Activated CD8-positive, alpha-beta memory T cell treated with anti-CD3 and anti-CD28 coated beads, Interleukin-2, amount 50 U/mL, for 4 hours (primary cell): ENCODE results near the gene MFSD2A.
A peak's percentile ranks its signal among the peaks of the same experiment; 100 is the strongest.
"Not testable (repeated sequence)": the region's sequence is repeated elsewhere in the genome, so short reads cannot be mapped to it uniquely, and the experiment has no call there.

Source experiments
- DNase-seq: peaks from one replicate; pipeline ENCODE4 v3.0.0-alpha.2; 2020

Gene MFSD2A

GRCh38 chr1:39954870-39955546, at the start of gene MFSD2A:
Gene MFSD2A (plus strand): TSS chr1:39955145. CDS start chr1:39955293, 148 bp downstream.
- DNase-seq, result peak; percentile 93

- no peak for DNase-seq
Observed at GRCh38 chr1:39905172-39905571, 49.8 kb upstream of the MFSD2A start.

GRCh38 chr1:39907528-39908453, 47.2 kb upstream of the MFSD2A start:
- no peak for DNase-seq

- no peak for DNase-seq
Observed at GRCh38 chr1:39908534-39908933, 46.4 kb upstream of the MFSD2A start.

GRCh38 chr1:39910263-39910662, 44.7 kb upstream of the MFSD2A start:
- DNase-seq, result no peak

GRCh38 chr1:39913136-39913535, 41.8 kb upstream of the MFSD2A start:
- not testable (repeated sequence) for DNase-seq

GRCh38 chr1:39915499-39916129, 39.3 kb upstream of the MFSD2A start:
- no peak for DNase-seq

GRCh38 chr1:39917825-39918224, 37.1 kb upstream of the MFSD2A start:
- no peak for DNase-seq

- peak; percentile 38 for DNase-seq
Observed at GRCh38 chr1:39919545-39919944, 35.4 kb upstream of the MFSD2A start.

- DNase-seq, result no peak
Observed at GRCh38 chr1:39922251-39922688, 32.7 kb upstream of the MFSD2A start.

GRCh38 chr1:39925721-39926342, 29.1 kb upstream of the MFSD2A start:
- no peak for DNase-seq

GRCh38 chr1:39926343-39926793, 28.6 kb upstream of the MFSD2A start:
- no peak for DNase-seq

GRCh38 chr1:39926820-39927219, 28.1 kb upstream of the MFSD2A start:
- no peak for DNase-seq

GRCh38 chr1:39927538-39927937, 27.4 kb upstream of the MFSD2A start:
- no peak for DNase-seq

GRCh38 chr1:39928809-39929587, 25.9 kb upstream of the MFSD2A start:
- no peak for DNase-seq

- no peak for DNase-seq
Observed at GRCh38 chr1:39933956-39934941, 20.7 kb upstream of the MFSD2A start.

- DNase-seq, result no peak
Observed at GRCh38 chr1:39936724-39937491, 18.0 kb upstream of the MFSD2A start.

GRCh38 chr1:39938856-39939255, 16.1 kb upstream of the MFSD2A start:
- no peak for DNase-seq

- DNase-seq, result no peak
Observed at GRCh38 chr1:39940253-39940652, 14.7 kb upstream of the MFSD2A start.
